Stimulated activated CD8-positive, alpha-beta memory T cell treated with anti-CD3 and anti-CD28 coated beads, Interleukin-4, amount 100 ng/mL, for 1 hour (primary cell): Measurements from ENCODE around the gene CPNE6.

Experiments
- DNase-seq, 2 donors: peaks; one replicate each; pipeline ENCODE4 v3.0.0-alpha.2; 2020; ENCODE audit warnings: low read depth in 2 of 2, low spot score in 1 of 2

CPNE6 gene

DNA sequence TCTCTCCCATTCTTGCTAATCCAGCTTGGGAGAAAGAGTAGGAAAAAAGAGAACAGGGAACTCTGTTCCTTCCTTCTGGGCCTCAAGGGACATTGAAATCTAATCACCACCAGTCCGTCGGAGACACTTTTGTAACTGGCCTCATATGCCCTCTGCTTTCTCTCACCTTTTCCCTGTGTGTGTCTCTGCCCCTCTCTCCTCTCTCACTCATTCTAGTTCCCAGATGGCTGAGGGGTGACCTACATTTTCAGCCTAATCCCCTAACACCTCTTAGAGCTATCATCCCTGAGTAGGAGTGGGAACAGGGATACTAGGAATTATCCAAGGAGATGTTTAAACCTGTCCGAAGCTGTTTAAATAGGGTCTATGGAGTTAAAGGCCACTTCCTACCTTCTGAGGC, 13.9 kb downstream of the CPNE6 start:
- no peak for DNase-seq

DNA sequence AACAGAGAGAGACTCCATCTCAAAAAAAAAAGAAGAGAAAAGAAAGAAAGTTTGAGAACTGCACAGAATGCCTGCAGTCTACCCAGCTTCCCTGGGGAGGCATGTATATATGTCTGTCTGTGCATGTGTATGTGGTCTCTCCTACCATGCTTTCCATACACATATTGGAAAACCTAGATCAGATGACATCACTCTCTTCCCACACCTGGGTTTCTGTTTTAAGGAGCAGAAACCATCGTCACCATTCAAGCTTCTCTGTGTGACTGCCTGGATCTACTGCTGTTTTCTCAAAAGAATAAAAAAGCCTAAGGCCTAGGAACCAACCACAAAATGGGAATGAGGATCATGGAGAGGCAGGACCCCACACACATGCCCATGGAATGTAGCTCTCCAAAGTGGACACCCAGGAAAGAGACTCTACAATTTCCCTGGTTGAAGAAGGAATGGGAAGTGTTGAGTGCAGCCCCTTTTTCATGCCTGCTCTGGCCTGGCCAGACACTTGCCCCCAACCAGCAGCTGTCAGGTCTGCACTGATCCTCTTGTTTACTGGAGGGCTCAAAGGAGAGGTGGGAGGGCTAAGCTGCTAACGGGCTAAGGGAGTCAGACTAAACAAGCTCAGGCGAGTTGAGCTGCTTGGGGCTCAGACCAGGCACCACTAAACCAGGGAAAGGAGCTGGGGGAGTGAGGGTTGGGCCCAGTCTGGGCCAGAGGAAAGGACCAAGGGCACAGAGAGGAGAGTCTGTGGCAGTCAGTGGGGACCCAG, 15.0 kb downstream of the CPNE6 start:
- no peak for DNase-seq

DNA sequence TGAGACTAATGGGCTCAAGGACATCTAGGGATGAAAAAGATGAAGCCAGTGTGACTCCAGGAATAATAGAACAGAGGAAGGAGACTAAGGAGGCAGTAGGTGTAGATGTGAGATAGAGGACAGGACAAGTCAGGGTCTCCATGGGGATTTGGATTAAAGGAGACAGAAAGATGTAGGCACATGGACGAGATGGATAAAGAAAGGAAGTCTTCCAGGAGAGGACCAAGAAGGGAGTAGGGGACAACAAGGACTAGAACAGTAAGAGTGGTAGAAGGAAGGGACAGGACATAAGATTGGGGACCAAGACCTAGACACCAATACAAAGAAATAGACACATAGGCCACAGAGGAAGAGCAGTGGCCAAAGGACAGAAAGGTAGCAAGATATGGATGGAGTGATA, 15.6 kb downstream of the CPNE6 start:
- no peak for DNase-seq

DNA sequence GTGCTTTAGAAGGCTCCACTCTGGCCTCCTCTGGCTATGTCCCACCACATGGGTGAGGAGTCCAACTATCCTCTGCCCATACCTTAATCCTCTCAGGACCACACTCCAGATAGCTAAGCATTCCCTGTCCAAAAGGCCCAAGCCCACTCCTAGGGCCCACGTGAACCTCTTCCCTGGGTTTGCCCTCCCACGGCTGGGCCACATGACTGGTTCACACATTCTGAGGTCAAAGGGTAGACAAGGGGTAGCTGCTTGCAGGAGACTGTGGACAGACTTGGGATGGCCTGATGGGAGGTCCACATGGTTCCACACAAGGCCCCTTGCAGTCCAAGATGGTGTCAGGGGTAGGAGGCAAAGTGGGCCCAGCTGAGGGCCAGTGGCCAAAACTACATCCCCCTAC, 16.7 kb downstream of the CPNE6 start:
- DNase-seq, result no peak

DNA sequence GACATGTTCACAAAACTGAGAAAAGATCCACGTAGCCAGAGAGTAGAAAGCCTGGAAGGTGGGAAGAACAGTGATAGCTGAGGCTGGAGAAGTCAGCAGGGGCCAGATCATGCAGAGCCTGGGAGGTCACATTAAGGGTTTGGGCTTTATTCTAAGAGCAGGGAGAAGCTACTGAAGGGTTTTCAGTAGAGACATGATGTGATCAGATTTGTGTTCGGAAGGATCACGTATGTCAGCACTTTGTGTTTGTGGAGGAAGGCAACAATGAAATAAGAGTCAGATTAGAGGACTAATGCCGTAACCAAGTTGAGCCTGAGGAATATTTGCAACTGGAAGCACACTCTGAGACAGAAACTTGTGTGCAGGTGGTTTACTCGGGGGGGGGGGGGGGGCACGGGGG, 18.5 kb downstream of the CPNE6 start:
- DNase-seq, result no peak

DNA sequence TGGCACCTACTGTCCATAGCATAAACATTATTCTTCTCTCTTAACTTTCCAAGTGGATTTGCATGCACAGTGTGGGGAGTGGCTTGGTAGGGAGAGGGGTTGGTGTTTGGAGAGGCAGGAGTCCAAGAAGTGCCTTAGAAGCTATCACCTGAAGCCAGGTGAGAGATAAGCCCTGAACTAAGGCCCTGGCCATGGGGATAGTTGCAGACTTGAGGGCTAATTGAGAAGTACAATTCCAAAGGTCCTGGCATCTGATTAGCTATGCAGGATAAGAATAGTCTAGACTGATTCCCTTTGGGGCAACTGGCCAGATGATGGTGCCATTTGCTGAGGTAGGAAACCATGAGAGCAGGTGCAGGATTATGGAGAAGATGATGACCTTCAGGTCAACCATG, 20.7 kb downstream of the CPNE6 start:
- no peak for DNase-seq

DNA sequence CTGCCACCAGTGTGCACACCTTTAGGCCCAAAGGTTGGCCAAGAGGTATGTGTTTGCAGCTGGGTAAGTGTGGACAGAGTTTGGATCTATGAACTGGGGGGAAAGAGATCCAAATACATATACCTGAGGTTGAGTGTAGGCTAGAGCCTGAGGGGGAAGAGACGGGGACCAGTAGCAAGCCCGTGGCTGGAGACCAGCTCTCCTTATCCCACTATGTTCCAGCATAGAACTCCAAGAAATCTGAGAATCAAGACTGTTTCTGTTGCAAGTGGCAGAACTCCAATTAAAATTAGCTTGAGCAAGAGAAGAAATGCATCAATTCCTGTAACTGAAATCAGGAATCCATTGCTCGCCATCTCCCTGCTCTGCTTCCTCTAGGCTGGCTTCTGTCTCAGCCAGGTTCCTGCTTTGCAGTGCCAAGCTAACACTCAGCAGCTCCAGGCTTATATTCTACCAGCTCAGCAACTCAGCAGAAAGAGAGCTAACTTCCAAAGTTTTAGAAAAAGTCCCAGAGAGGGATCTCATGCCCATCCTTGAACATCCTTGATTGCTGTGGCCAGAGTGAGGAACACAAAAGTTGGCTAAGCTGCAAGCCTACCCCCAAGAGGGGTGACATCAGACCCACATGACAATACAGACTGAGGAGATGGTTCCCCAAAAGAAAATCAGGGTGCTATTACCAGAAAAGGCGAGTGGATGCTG, 21.3 kb downstream of the CPNE6 start:
- DNase-seq, result no peak

DNA sequence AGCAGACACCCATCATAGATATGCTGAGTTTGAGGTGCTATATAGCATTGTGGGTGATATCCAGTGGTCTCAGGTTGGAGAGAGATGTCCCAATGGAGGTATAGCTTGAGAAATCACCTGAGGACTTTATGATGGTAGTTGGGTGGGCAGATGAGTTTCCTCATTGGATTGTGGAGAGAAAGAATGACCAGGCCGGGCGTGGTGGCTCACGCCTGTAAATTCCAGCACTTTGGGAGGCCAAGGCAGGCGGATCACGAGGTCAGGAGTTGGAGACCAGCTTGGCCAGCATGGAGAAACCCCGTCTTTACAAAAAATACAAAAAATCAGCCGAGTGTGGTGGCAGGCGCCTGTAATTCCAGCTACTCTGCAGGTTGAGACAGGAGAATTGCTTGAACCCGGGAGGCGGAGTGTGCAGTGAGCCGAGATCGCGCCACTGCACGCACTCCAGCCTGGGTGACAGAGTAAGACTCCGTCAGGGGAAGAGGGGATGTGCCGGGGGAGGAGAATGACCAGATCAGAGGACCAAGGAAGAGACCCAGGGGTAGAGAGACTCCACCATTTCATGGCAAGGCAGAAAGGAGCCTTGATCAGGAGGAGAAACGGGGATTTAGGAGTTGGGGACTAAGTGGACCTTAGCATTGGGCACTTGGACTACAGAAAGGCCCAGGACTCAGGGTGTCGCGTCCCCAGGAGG, 22.0 kb downstream of the CPNE6 start:
- no peak for DNase-seq

DNA sequence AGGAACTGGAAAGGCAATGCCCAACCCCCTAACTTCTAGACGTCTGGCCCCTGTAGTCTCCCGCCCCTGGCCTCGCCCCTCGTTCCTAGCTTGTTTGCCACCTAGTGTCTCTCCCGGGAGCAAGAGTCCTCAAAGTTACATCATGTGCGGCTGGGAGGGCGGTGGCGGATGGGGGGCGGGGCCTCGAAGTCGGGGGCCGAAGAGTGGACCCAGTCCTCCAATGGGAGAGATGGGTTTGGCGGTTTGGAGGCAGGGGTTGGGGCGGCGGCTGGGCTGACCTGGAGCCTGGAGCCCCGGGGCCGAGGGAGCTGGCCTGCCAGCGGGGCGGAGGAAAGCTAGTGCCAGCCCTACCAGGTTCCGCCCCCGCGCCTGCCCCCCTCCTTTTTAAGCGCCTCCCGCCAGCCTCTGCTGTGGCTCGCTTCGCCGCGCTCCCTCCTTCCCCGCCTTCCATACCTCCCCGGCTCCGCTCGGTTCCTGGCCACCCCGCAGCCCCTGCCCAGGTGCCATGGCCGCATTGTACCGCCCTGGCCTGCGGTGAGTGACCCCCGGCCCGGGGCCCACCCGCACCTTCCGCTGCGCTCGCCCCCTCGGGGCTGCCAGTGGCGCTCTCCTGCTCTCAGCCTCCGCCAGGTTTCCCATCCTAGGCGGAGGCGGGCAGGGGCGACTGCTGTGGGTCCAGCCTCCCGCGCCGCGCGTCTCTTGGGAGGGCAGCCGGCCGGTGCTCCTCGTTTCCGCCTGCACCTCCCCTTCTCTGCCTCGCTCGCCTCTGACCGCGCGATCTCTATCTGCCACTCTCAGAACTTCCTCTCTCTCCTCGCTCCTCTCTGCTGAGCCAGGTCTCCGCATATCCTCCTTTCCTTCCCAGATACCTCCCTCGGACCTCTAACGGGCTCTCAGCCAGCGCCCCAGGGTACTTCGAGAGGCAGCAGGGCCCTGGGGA, 22.8 kb downstream of the CPNE6 start, which contains the start of gene PCK2:
Gene PCK2 (plus strand): TSS at position 411 of the 940 bp plus-strand sequence. CDS start 95 bp downstream, at position 506.
- peak; percentile 30 to 55 for DNase-seq

DNA sequence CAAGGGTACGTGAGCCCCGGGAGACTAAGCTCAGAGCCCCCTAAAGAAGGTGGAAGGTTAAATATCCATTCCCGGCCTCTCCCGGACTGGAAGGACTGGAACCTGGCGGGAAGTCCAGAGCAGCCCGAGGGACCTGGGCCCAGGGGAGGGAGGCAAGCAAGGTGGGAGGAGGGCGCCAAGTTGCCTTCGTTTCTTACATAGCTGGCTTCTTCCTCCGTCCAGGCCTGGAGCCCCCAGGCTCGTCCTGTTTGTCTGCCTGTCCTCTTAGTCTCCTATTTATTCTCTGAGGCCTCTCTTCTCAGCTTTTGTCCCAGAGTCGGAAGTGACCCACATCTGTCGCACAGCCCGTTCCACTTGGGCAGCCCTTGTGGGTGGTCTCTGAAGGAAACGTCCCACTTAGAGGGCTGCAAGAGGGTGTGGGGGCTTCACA, 23.5 kb downstream of the CPNE6 start:
- no peak for DNase-seq

DNA sequence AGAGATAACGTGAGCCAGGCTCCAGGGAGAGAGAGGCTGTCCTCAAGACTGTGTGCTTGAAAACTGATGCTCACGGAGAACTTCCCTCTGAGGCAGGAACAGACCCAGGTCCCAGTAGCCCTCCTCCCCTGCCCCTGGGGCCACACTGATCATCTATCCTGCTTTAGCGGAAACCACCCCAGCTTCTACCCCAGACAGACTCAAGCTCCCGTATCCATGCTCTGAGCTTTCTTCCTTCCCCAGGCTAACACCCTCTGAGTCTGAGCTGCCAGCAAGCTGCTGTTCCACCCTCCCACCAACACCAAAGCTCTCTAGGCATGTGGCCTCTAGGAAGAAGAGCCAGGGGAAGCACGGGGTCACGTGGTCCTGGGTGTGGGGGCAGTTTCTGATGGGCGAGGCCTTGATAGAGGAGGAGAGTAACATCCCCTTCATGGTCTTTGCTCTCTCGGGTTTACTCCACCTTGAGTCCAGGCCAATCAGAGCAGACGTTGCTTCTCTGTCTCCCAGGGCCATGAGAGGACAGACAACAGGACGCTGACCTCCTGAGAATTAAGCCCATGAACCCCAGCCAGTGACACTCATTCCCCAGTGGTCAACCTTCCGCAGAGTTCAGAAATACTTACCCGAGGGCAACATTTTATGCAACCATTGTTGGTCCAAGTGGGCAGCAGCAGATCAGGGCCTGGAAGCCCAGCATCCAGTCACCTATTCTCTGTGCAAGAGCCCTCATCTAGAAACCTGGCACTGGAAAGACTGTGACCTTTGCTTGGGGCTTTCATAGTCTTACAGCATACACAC, 24.1 kb downstream of the CPNE6 start:
- DNase-seq, result no peak

DNA sequence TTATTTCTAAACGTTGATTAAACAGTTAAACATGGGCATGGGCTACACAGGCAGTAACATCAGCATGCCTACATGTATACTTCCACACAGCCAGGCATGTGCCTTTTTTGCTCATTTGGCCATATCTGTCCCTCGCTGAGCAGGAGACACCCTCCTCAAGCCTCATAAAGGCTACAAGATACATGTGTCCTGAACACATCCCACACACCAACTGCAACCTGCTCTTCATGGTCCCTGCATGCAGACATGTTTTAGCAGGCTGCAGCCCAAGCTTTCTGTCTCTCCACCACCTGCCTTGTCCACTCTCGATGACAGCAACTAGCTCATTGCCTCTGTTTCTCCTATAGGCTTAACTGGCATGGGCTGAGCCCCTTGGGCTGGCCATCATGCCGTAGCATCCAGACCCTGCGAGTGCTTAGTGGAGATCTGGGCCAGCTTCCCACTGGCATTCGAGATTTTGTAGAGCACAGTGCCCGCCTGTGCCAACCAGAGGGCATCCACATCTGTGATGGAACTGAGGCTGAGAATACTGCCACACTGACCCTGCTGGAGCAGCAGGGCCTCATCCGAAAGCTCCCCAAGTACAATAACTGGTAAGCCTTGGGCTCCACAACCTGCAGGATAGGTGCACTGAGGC, 25.3 kb downstream of the CPNE6 start:
- no peak for DNase-seq

DNA sequence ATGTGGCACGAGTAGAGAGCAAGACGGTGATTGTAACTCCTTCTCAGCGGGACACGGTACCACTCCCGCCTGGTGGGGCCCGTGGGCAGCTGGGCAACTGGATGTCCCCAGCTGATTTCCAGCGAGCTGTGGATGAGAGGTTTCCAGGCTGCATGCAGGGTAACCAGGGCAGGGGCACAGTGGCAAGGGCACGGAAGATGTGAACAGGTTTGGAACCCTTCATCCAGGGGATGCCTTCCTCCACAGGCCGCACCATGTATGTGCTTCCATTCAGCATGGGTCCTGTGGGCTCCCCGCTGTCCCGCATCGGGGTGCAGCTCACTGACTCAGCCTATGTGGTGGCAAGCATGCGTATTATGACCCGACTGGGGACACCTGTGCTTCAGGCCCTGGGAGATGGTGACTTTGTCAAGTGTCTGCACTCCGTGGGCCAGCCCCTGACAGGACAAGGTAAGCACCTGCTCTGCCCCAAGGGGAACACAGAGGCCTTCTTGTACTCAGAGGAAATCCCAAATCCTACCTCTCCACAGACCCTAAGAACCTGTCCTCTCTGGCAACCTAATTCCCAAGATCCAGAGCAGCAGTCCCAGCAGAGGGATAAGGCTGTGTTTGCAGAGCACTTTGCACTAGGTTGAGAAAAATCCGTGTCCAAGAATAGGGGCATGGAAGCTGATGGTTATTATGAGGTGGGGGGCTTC, 27.0 kb downstream of the CPNE6 start:
- DNase-seq, result no peak

DNA sequence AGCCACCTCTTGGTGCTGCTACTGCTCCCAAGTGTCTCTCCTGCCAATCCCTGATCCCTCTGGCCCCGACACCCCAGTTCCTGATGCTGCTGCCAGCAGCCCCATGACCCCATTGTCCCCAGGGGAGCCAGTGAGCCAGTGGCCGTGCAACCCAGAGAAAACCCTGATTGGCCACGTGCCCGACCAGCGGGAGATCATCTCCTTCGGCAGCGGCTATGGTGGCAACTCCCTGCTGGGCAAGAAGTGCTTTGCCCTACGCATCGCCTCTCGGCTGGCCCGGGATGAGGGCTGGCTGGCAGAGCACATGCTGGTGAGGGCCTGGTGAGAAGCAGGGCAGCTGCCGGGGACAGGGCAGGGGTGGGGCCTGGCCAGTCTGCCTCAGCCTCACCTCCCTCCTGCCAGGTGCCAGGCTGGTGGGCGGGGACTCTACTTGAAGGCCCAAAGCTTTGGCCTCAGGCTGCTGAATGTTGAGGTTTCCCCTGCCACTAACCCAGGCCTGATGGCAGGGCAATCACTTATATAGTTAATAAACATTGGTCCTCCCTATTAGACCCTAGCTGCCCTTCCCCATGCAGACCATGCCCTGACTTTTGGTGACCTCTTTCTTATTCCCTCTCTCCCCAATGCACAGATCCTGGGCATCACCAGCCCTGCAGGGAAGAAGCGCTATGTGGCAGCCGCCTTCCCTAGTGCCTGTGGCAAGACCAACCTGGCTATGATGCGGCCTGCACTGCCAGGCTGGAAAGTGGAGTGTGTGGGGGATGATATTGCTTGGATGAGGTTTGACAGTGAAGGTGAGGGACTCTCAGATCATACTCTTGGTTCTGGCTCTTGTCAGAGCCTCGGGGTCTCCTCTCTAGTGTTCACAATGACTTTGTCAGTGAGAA, 27.8 kb downstream of the CPNE6 start:
- DNase-seq, result no peak

DNA sequence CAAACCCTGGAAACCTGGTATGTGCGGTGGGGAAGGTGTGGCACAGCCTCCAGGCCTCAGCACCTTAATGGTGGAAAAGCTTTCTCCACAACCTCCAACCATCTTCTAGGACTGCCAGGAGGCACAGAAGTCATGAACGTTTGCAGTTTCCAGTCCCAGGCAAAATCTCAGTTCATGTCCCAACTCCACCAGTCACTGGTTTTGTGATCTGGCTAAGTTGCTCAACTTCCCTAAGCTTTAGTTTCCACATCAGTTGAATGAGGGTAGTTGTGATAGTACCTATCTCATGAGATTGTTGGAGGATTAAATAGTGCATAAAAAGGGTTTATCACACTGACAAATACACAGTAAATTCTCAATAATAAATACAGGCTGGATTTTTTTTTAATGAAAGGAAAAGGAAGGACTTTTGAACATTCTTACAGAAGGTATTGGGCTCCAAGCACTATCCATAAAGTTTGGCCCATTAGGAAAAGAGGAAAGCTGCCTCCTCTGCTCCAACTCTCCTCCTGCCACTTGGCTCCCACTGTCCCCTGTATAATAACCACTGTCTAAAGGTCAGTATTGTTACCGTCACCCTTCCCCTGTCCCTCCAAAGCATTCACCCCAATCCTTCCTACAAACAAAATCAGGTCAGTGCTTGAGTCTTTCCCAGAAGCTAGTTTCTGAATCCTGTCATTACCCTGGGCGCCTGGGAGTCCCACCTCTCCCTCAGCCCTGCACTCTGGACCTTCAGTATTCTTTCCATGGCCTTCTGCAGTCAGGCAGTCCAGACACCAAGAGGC, 29.0 kb downstream of the CPNE6 start:
- no peak for DNase-seq

DNA sequence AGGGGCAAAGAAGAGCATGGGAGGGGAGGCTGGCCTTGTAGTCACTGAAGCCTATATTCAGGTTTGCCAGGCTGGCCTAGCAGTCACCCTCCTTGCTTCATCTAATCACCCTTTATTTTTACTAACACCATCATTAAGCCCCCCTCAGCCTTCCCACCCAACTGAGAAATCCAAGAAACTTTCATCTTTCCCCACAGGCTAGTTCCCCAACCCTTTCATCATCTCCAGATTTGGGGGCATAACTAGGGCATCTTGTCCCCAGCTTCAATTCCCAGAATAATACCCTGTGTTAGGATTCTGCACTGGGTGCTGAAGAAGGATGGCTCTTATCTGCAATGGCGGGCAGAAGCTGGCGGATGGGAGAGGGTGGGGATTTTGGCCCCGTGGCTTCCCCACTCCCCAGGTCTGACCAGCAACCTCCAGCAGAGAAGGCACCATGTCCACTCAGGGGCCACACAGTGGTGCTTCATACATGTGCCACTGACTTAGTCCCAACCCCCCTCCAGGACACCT, 29.7 kb downstream of the CPNE6 start:
- no peak for DNase-seq
